ENCODE data around the gene MYBPH.

DNA sequence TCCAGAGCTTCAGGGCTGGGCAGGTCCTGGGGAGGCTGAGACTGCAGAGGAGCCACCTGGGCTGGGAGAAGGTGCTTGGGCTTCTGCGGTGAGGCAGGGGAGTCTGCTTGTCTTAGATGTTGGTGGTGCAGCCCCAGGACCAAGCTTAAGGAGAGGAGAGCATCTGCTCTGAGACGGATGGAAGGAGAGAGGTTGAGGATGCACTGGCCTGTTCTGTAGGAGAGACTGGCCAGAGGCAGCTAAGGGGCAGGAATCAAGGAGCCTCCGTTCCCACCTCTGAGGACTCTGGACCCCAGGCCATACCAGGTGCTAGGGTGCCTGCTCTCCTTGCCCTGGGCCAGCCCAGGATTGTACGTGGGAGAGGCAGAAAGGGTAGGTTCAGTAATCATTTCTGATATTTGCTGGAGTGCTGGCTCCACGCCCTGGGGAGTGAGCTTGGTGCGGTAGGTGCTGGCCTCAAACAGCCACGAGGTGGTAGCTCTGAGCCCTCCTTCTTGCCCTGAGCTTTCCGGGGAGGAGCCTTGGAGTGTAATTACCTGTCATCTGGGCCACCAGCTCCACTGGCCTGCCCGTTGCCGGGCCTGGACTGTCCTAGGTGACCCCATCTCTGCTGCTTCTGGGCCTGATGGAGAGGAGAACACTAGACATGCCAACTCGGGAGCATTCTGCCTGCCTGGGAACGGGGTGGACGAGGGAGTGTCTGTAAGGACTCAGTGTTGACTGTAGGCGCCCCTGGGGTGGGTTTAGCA, 9.3 kb downstream of the MYBPH start:
- TF ChIP-seq, protein P1, sequence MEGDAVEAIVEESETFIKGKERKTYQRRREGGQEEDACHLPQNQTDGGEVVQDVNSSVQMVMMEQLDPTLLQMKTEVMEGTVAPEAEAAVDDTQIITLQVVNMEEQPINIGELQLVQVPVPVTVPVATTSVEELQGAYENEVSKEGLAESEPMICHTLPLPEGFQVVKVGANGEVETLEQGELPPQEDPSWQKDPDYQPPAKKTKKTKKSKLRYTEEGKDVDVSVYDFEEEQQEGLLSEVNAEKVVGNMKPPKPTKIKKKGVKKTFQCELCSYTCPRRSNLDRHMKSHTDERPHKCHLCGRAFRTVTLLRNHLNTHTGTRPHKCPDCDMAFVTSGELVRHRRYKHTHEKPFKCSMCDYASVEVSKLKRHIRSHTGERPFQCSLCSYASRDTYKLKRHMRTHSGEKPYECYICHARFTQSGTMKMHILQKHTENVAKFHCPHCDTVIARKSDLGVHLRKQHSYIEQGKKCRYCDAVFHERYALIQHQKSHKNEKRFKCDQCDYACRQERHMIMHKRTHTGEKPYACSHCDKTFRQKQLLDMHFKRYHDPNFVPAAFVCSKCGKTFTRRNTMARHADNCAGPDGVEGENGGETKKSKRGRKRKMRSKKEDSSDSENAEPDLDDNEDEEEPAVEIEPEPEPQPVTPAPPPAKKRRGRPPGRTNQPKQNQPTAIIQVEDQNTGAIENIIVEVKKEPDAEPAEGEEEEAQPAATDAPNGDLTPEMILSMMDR (IDR thresholded peaks at IDR 0.05; ENCODE audit: insufficient read depth, low read depth, low read length): no peak
- TF ChIP-seq EZH2 (IDR thresholded peaks at IDR 0.05; ENCODE audit: insufficient read depth, low read length): no peak

Data from astrocyte (in vitro differentiated cells and primary cell).